PFSK-1 (cell line): ENCODE measurements around the gene CTSE.

Source experiments
- FOXP2 ChIP-seq: optimal IDR thresholded peaks from 2 replicates; pipeline ENCODE3; 2011; ENCODE audit warnings: borderline replicate concordance, control low read depth, inconsistent platforms; ENCODE audit not compliant: insufficient read depth; ENCODE audit errors: extremely low read length, extremely low read depth
- POLR2AphosphoS5 ChIP-seq: IDR thresholded peaks from 2 replicates; pipeline ENCODE4 v1.6.1; 2012; ENCODE audit warnings: low read depth, mild to moderate bottlenecking, control low read depth, low read length, moderate library complexity
- SIN3A ChIP-seq: IDR thresholded peaks from 2 replicates; pipeline ENCODE4 v1.6.1; 2012; ENCODE audit warnings: mild to moderate bottlenecking, low read length, moderate library complexity, borderline replicate concordance; ENCODE audit not compliant: insufficient read depth
- TAF1 ChIP-seq: IDR thresholded peaks from 2 replicates; pipeline ENCODE4 v1.6.1; 2012; ENCODE audit warnings: low read length, control low read depth, borderline replicate concordance; ENCODE audit not compliant: insufficient read depth
- TF ChIP-seq, protein P1 (sequence below), 2 experiments: IDR thresholded peaks; 2 replicates each; pipeline versions ENCODE4 v1.6.1 to v1.8.0; 2011 to 2012; ENCODE audit warnings: low read depth in 2 of 2, low read length in 2 of 2, control low read depth in 1 of 2, inconsistent platforms in 1 of 2, mild to moderate bottlenecking in 1 of 2, moderate library complexity in 1 of 2; ENCODE audit not compliant: insufficient read depth in 1 of 2

- TF ChIP-seq, protein P1, sequence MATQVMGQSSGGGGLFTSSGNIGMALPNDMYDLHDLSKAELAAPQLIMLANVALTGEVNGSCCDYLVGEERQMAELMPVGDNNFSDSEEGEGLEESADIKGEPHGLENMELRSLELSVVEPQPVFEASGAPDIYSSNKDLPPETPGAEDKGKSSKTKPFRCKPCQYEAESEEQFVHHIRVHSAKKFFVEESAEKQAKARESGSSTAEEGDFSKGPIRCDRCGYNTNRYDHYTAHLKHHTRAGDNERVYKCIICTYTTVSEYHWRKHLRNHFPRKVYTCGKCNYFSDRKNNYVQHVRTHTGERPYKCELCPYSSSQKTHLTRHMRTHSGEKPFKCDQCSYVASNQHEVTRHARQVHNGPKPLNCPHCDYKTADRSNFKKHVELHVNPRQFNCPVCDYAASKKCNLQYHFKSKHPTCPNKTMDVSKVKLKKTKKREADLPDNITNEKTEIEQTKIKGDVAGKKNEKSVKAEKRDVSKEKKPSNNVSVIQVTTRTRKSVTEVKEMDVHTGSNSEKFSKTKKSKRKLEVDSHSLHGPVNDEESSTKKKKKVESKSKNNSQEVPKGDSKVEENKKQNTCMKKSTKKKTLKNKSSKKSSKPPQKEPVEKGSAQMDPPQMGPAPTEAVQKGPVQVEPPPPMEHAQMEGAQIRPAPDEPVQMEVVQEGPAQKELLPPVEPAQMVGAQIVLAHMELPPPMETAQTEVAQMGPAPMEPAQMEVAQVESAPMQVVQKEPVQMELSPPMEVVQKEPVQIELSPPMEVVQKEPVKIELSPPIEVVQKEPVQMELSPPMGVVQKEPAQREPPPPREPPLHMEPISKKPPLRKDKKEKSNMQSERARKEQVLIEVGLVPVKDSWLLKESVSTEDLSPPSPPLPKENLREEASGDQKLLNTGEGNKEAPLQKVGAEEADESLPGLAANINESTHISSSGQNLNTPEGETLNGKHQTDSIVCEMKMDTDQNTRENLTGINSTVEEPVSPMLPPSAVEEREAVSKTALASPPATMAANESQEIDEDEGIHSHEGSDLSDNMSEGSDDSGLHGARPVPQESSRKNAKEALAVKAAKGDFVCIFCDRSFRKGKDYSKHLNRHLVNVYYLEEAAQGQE (IDR thresholded peaks at IDR 0.05; ENCODE audit: insufficient read depth in 1 of 2, low read depth in 2 of 2, low read length in 2 of 2), result no peak
- TF ChIP-seq SIN3A (no peak), POLR2AphosphoS5 (no peak), TAF1 (no peak), FOXP2 (no peak)
Measured at GRCh38 chr1:206010060-206010459, 13.6 kb downstream of the CTSE start.
